ENCODE results near the gene MTMR6.
"Not testable (repeated sequence)": the region's sequence is repeated elsewhere in the genome, so short reads cannot be mapped to it uniquely, and the experiment has no call there.

The MTMR6 gene

DNA sequence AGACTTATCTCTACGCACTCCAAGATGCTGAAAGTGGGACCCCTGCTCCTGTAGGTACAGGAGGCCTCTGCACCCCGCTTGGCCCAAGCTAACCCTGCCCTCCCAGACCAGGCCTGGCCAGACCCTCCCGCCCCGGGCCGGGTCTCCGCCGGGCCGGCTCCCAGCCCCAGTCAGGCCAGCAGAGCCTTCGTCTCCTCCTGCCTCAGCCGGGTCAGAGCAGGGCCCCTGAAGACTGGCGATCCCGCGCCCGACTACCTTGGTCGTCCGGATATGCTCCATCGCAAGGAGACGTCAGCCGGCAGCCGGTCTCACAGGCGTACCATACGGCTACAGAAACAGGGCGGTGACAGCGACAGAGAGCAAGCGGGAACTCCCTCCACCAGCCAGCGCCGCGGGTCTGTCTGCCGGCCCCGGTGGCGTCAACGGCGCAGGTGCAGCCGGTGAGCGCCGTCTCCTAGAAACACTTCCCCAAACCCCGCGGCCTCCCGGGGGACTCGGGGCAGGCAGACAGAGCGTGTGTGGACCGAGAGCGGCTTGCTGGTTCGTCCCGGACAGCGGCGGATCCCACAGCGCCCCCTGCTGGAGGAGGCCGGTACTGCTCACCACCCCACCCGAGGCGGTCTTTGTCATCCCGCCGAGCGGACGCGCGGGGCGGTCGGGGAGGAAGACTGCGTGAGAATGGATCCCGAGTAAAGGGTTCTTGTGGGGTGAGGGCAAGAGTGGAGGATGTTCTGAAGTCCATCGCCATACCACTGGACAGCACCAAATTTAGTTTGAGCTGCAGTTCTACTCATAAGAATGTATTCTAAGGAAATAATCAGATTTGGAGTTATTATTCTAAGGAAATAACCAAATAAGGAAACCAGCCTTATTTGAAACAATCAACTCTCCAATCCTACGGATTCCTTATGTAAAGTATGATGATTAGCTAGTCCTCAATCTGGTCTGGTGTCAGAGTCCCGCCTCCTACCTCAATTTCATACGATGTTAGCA lies at the start of gene MTMR6:
Gene MTMR6, minus strand, starts transcription at position 520 of the 993 bp plus-strand sequence. Its CDS starts 241 bp downstream, at position 279.
- CTCF ChIA-PET, result interaction anchor here (0.7 to 7.1 kb wide), 16 partner anchors 9 to 292 kb away, joined by 3 to 80 read pairs (median 3); no protein-coding TSS in a partner anchor
- POLR2A ChIA-PET, result no interaction called here

DNA sequence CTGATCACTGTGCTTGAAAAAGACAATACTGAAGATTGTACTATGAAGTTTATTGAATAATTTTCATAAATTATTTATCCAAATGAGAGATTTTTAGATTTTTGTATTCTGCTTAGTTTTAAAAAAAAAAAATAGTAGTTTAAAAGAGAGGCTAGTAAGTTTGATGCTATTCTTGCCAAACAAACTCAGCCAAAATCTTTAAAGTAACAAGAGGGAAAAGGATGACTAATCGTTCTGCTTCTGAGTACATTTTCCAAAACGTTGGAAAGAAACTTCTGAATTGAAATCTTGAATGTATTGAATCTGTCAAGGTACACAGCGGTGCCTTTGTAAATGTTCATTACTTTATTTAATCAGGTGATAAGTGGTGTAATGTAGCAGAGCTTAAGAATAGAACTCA lies 48.6 kb upstream of the MTMR6 start:
- DNase-seq (ENCODE audit: extremely low spot score), result no peak
- CTCF ChIA-PET, result interaction anchor here (1.4 kb wide), 1 partner anchor 14 kb away, joined by 3 read pairs; no protein-coding TSS in a partner anchor
- POLR2A ChIA-PET, result no interaction called here
- TF ChIP-seq, protein P1, sequence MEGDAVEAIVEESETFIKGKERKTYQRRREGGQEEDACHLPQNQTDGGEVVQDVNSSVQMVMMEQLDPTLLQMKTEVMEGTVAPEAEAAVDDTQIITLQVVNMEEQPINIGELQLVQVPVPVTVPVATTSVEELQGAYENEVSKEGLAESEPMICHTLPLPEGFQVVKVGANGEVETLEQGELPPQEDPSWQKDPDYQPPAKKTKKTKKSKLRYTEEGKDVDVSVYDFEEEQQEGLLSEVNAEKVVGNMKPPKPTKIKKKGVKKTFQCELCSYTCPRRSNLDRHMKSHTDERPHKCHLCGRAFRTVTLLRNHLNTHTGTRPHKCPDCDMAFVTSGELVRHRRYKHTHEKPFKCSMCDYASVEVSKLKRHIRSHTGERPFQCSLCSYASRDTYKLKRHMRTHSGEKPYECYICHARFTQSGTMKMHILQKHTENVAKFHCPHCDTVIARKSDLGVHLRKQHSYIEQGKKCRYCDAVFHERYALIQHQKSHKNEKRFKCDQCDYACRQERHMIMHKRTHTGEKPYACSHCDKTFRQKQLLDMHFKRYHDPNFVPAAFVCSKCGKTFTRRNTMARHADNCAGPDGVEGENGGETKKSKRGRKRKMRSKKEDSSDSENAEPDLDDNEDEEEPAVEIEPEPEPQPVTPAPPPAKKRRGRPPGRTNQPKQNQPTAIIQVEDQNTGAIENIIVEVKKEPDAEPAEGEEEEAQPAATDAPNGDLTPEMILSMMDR (IDR thresholded peaks at IDR 0.05; ENCODE audit: control extremely low read depth, extremely low read depth, low read depth, missing control alignments), result no peak

More for the DNA sequence above, at the start of gene MTMR6:
- peak; percentile 96 for DNase-seq (ENCODE audit: extremely low spot score)
- TF ChIP-seq, protein P1 (IDR thresholded peaks at IDR 0.05; ENCODE audit: control extremely low read depth, extremely low read depth, low read depth, missing control alignments), result peak; percentile 93

DNA sequence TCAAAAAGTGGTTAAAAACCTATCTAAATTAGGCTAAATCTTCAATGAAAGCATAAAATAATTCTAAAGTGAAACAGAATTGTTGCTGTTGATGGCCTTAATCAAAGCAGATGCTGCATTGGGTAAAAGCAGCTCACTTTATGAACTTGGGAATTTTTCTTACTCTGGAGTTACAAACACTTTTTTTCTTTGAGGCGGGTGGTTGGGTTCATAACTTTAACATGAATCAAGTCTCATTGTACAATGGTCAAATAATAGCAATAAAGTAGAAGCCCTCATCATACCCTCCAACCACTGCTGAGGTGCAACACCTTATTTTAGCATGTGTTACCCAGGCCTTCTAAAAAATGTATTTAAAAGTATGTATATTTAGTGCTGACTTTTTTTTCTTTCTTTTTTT lies 43.3 kb upstream of the MTMR6 start:
- ChIA-PET CTCF (no interaction called here), POLR2A (no interaction called here)
- TF ChIP-seq, protein P1 (IDR thresholded peaks at IDR 0.05; ENCODE audit: control extremely low read depth, extremely low read depth, low read depth, missing control alignments), result no peak
- no peak for DNase-seq (ENCODE audit: extremely low spot score)

DNA sequence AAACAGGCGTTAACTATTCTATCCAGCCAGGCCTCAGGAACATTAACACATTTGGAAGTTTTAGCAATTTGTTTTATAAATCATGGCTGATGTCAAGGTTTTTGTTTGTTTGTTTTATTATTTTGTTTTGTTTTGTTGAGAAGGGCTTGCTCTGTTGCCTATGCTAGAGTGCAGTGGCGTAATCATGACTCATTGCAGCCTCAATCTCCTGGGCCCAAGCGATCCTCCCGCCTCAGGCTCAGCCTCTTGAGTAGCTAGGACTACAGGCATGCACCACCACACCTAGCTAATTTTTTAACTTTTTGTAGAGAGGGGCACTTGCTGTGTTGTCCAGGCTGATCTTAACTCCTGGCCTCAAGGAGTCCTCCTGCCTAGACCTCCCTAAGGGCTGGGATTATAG lies 42.4 kb upstream of the MTMR6 start:
- no peak for DNase-seq (ENCODE audit: extremely low spot score)
- TF ChIP-seq, protein P1 (IDR thresholded peaks at IDR 0.05; ENCODE audit: control extremely low read depth, extremely low read depth, low read depth, missing control alignments), result no peak
- CTCF ChIA-PET, result interaction anchor here (1.0 kb wide), 1 partner anchor 11 kb away, joined by 3 read pairs; no protein-coding TSS in a partner anchor
- POLR2A ChIA-PET, result no interaction called here

DNA sequence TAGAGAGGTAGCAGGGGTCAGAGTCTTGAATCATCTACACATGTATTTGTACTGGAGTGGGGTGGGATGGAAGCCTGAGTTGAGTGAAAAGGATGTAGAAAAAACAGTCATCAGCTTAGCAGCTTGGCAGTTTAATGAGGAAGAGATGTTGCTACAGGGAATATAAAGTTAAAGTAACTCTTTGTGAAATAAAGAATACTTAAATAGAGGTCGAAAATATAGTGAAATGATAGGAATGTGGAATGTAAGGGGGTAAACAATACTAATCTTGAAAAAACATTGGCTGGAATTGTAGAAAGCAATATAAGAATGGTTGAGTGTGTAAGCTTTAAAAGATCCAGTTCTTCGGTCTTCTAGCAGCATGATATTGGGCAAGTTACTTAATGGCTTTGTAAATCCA lies 36.8 kb upstream of the MTMR6 start:
- TF ChIP-seq, protein P1 (IDR thresholded peaks at IDR 0.05; ENCODE audit: control extremely low read depth, extremely low read depth, low read depth, missing control alignments), result no peak
- ChIA-PET CTCF (interaction anchor here (1.4 kb wide), 1 partner anchor 9 kb away, joined by 3 read pairs; no protein-coding TSS in a partner anchor), POLR2A (interaction anchor here (0.6 to 0.7 kb wide), 2 partner anchors 10 to 1715 kb away, joined by 3 to 5 read pairs; no protein-coding TSS in a partner anchor)
- no peak for DNase-seq (ENCODE audit: extremely low spot score)

DNA sequence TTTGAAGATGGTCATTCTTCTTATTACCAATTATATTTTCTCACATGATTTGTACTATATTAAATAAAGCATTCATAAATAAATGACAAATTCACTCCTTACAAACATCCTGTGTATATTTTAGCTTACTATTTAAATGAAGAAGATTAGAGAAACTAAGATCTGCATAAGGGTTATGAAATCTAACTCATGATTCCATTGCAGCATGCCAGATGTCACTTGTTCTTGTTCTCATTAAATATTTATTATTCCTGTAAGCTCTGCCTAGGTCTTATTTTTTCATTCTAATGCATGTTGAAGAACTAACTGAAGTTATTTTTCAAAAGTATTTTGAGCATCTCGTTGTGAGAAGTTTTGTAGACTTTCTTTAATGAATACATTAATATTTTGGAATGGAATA lies 32.5 kb upstream of the MTMR6 start:
- ChIA-PET CTCF (interaction anchor here (1.2 to 1.8 kb wide), 2 partner anchors 14 to 33 kb away, joined by 3 to 4 read pairs; no protein-coding TSS in a partner anchor), POLR2A (no interaction called here)
- DNase-seq (ENCODE audit: extremely low spot score), result no peak
- TF ChIP-seq, protein P1 (IDR thresholded peaks at IDR 0.05; ENCODE audit: control extremely low read depth, extremely low read depth, low read depth, missing control alignments), result no peak

DNA sequence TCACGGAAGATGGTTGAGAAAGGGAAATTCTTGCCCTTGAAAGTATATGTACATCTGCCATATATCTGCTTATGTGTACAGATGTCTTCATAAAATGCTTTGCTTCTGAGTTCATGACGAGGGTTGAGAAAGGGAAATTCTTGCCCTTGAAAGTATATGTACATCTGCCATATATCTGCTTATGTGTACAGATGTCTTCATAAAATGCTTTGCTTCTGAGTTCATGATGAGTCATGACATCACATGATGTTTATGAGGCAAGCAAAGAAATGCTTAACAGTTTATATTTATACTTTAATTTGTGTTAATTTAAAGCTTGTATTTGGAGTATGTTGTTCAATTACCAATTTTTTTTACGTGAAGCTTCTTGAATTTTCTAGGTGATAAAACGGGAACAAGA lies 31.7 kb upstream of the MTMR6 start:
- CTCF ChIA-PET; POLR2A ChIA-PET; DNase-seq (ENCODE audit: extremely low spot score): not testable (repeated sequence)
